Coronary artery (tissue), 2 donors: Measurements from ENCODE around the gene CEBPG.
A peak's percentile ranks its signal among the peaks of the same experiment; 100 is the strongest.

ENCODE experiments used
- DNase-seq: peaks from one replicate; pipeline ENCODE4 v3.0.0-alpha.2; 2017; ENCODE audit warnings: low spot score
- H3K27ac ChIP-seq, 2 donors: fragments of 200-600 bp; sonication (generic); one replicate each; pipeline ENCODE4 v1.5.1; 2016 to 2019
- H3K4me3 ChIP-seq: fragments of 200-600 bp; sonication (generic); 2 replicates; pipeline ENCODE4 v1.5.1; 2016; ENCODE audit warnings: mild to moderate bottlenecking, moderate library complexity
- CTCF ChIP-seq: fragments of 200-600 bp; sonication (generic); IDR thresholded peaks from one replicate; pipeline ENCODE4 v1.5.1; 2019; ENCODE audit warnings: antibody characterized with exemption

The CEBPG gene

GRCh38 chr19:33407140-33407551 lies 33.6 kb downstream of the CEBPG start:
- H3K27ac ChIP-seq: no peak overlapping the region
- no peak for DNase-seq
- H3K4me3 ChIP-seq: no peak overlapping the region
- peak; percentile 20 for TF ChIP-seq CTCF

GRCh38 chr19:33407716-33408115 lies 34.2 kb downstream of the CEBPG start:
- TF ChIP-seq CTCF: no peak
- no peak for DNase-seq
- H3K27ac ChIP-seq: no peak overlapping the region
- H3K4me3 ChIP-seq: no peak overlapping the region

GRCh38 chr19:33408116-33408515 lies 34.6 kb downstream of the CEBPG start:
- Histone ChIP-seq H3K27ac (no peak overlapping the region), H3K4me3 (no peak overlapping the region)
- DNase-seq: no peak
- TF ChIP-seq CTCF: no peak

GRCh38 chr19:33408538-33409434 lies 35.3 kb downstream of the CEBPG start:
- no peak for DNase-seq
- H3K27ac ChIP-seq: no peak overlapping the region
- TF ChIP-seq CTCF: no peak

GRCh38 chr19:33409906-33410685 lies 36.6 kb downstream of the CEBPG start:
- H3K4me3 ChIP-seq: no peak overlapping the region
- no peak overlapping the region for H3K27ac ChIP-seq
- no peak for TF ChIP-seq CTCF
- no peak for DNase-seq

More at GRCh38 chr19:33408538-33409434, 35.3 kb downstream of the CEBPG start:
- no peak overlapping the region for H3K4me3 ChIP-seq

GRCh38 chr19:33410915-33411401 lies 37.4 kb downstream of the CEBPG start:
- no peak overlapping the region for H3K27ac ChIP-seq
- no peak overlapping the region for H3K4me3 ChIP-seq
- DNase-seq: no peak
- TF ChIP-seq CTCF: no peak
